Vagina (tissue), 2 donors: Measurements from ENCODE around the gene TAS2R14.

Source experiments
- CTCF ChIP-seq, 3 experiments: fragments of 450-650 bp in 2 of 3; fragments of 200-600 bp in 1 of 3; sonication (generic) in 1 of 3; IDR thresholded peaks; one replicate each; pipeline ENCODE4 v1.5.1; 2017 to 2019; ENCODE audit warnings: antibody characterized with exemption in 3 of 3, mild to moderate bottlenecking in 2 of 3, moderate library complexity in 2 of 3
- POLR2A ChIP-seq, 2 donors: fragments of 450-650 bp; IDR thresholded peaks; one replicate each; pipeline ENCODE4 v1.6.1; 2017; ENCODE audit warnings: antibody characterized with exemption in 2 of 2, mild to moderate bottlenecking in 2 of 2, moderate library complexity in 2 of 2
- POLR2AphosphoS5 ChIP-seq, 2 donors: sonication (generic); formaldehyde crosslinking; IDR thresholded peaks; one replicate each; pipeline ENCODE4 v1.9.0; 2017; ENCODE audit warnings: antibody characterized with exemption in 2 of 2, mild to moderate bottlenecking in 2 of 2, low read depth in 1 of 2; ENCODE audit not compliant: insufficient read depth in 1 of 2

DNA sequence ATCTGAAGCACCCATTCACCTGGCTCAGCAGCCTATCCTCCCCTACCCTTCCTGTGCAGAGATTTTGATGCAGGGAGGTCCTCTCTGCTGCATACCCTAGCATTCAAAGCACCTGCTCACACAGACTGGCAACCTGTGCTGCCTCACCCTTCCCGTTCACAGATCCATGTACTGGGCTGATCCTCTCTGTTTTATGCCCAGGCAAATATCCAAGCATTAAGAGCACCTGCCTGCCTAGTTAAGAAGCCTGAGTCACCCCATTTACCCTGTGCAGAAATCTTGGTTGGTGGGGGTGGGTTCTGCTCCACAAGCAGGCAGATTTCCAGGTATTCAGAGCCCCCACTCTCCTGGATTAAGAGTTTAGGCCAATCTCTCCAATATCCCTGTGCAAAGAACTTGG lies 38.1 kb downstream of the TAS2R14 start:
- TF ChIP-seq CTCF (IDR thresholded peaks at IDR 0.05) (no peak), POLR2AphosphoS5 (IDR thresholded peaks at IDR 0.05; ENCODE audit: insufficient read depth in 1 of 2, low read depth in 1 of 2) (no peak), POLR2A (IDR thresholded peaks at IDR 0.05) (no peak)
